ENCODE results near the gene RFX8.
"Not testable (repeated sequence)": the region's sequence is repeated elsewhere in the genome, so short reads cannot be mapped to it uniquely, and the experiment has no call there.

RFX8 gene

GRCh38 chr2:101439716-101440115 lies 35.2 kb downstream of the RFX8 start:
- no peak for FAIRE-seq

GRCh38 chr2:101438555-101438954 lies 36.4 kb downstream of the RFX8 start:
- not testable (repeated sequence) for FAIRE-seq

GRCh38 chr2:101435001-101435862 lies 39.7 kb downstream of the RFX8 start:
- FAIRE-seq: no peak

- no peak for FAIRE-seq
Observed at GRCh38 chr2:101433465-101433864, 41.4 kb downstream of the RFX8 start.

GRCh38 chr2:101432411-101433181 lies 42.3 kb downstream of the RFX8 start:
- no peak for FAIRE-seq

GRCh38 chr2:101431486-101431885 lies 43.4 kb downstream of the RFX8 start:
- FAIRE-seq: no peak

- no peak for FAIRE-seq
Observed at GRCh38 chr2:101430156-101430555, 44.8 kb downstream of the RFX8 start.

GRCh38 chr2:101429453-101429852 lies 45.5 kb downstream of the RFX8 start:
- FAIRE-seq: no peak

GRCh38 chr2:101428422-101429176 lies 46.3 kb downstream of the RFX8 start:
- no peak for FAIRE-seq

GRCh38 chr2:101427743-101428142 lies 47.2 kb downstream of the RFX8 start:
- FAIRE-seq: no peak

- no peak for FAIRE-seq
Observed at GRCh38 chr2:101427240-101427639, 47.7 kb downstream of the RFX8 start.

- FAIRE-seq: no peak
Observed at GRCh38 chr2:101426822-101427221, 48.1 kb downstream of the RFX8 start.

- FAIRE-seq: no peak
Observed at GRCh38 chr2:101420623-101421022, 54.3 kb downstream of the RFX8 start.

GRCh38 chr2:101419096-101419663 lies 55.7 kb downstream of the RFX8 start:
- FAIRE-seq: peak; percentile 79

GRCh38 chr2:101418460-101419095 lies 56.3 kb downstream of the RFX8 start:
- FAIRE-seq: no peak

- FAIRE-seq: no peak
Observed at GRCh38 chr2:101416609-101417008, 58.3 kb downstream of the RFX8 start.

GRCh38 chr2:101415884-101416283 lies 59.0 kb downstream of the RFX8 start:
- FAIRE-seq: no peak

GRCh38 chr2:101415220-101415619 lies 59.7 kb downstream of the RFX8 start:
- no peak for FAIRE-seq

- no peak for FAIRE-seq
Observed at GRCh38 chr2:101412092-101412694, 62.7 kb downstream of the RFX8 start.

- FAIRE-seq: no peak
Observed at GRCh38 chr2:101410746-101411145, 64.2 kb downstream of the RFX8 start.

- no peak for FAIRE-seq
Observed at GRCh38 chr2:101410114-101410513, 64.8 kb downstream of the RFX8 start.

GRCh38 chr2:101409699-101410098 lies 65.2 kb downstream of the RFX8 start:
- FAIRE-seq: no peak

All from islet of Langerhans (tissue), 1 donor.